Measurements from ENCODE around the gene CLEC16A. TPM values are rescaled to one million over a fixed set of nuclear protein-coding genes. Genes with fewer than 3 reads are reported as not detected.

CLEC16A gene
- total RNA-seq, 3 donors from 2014 or later: 20.0 to 35.3 (median 33.1) TPM

DNA sequence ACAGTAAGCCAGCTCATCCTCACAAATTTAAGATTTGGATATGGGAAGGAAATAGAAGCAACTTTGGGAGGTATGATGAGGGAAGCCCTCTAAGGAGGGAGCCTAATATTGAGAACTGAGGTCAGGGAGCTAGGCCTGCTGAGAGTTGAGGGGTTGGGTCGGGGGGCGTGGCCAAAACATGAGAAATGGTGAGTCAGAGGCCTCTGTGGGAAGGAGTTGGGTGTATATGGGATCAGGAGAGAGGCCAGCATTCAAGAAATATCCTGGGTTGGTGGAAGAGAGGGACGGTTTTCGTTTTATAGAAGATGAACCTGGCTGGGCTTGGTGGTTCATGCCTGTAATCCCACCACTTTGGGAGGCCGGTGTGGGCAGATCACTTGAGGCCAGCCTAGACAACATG is 48.4 kb downstream of the CLEC16A start:
- no peaks in the 10 kb centered on the region for H3K36me3 ChIP-seq
- intact Hi-C loops (cut with DNase I; ENCODE audit: low total_unique reads): no loop called here
- no peaks in the 10 kb centered on the region for H3K4me1 ChIP-seq
- H3K4me3 ChIP-seq: no peak overlapping the region
- no peak for DNase-seq (ENCODE audit: low spot score in 2 of 2)
- H3K27ac ChIP-seq: no peak overlapping the region
- no peaks in the 10 kb centered on the region for H3K9me3 ChIP-seq
- TF ChIP-seq POLR2AphosphoS5 (IDR thresholded peaks at IDR 0.05) (no peak), POLR2A (IDR thresholded peaks at IDR 0.05) (no peak)
- TF ChIP-seq, protein P1, sequence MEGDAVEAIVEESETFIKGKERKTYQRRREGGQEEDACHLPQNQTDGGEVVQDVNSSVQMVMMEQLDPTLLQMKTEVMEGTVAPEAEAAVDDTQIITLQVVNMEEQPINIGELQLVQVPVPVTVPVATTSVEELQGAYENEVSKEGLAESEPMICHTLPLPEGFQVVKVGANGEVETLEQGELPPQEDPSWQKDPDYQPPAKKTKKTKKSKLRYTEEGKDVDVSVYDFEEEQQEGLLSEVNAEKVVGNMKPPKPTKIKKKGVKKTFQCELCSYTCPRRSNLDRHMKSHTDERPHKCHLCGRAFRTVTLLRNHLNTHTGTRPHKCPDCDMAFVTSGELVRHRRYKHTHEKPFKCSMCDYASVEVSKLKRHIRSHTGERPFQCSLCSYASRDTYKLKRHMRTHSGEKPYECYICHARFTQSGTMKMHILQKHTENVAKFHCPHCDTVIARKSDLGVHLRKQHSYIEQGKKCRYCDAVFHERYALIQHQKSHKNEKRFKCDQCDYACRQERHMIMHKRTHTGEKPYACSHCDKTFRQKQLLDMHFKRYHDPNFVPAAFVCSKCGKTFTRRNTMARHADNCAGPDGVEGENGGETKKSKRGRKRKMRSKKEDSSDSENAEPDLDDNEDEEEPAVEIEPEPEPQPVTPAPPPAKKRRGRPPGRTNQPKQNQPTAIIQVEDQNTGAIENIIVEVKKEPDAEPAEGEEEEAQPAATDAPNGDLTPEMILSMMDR (IDR thresholded peaks at IDR 0.05): no peak
- no peaks in the 10 kb centered on the region for H3K27me3 ChIP-seq

DNA sequence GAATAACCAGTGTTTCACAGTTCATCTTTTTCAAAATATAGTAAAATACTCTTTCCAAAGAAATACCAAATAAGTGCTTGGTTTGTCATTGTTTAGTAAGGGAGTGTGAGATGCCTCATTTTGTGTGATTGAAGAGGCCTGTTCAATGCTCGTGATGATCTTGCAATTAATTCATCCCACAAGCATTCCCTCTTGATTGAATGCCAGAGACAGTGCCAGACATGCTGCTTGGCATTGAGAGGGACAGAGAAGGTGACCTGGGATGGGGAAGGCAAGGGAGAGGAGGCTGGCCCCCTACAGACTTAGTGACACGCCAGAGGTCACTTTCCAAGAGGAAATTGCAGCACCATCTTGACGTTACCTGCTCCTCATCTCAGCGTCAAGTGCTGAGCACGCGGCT is 49.3 kb downstream of the CLEC16A start:
- H3K27ac ChIP-seq: no peak overlapping the region
- intact Hi-C loops (cut with DNase I; ENCODE audit: low total_unique reads): no loop called here
- DNase-seq (ENCODE audit: low spot score in 2 of 2): no peak
- no peaks in the 10 kb centered on the region for H3K36me3 ChIP-seq
- no peaks in the 10 kb centered on the region for H3K27me3 ChIP-seq
- TF ChIP-seq POLR2A (IDR thresholded peaks at IDR 0.05): no peak
- TF ChIP-seq, protein P1 (IDR thresholded peaks at IDR 0.05): no peak
- no peak for TF ChIP-seq POLR2AphosphoS5 (IDR thresholded peaks at IDR 0.05)
- no peaks in the 10 kb centered on the region for H3K4me1 ChIP-seq
- no peaks in the 10 kb centered on the region for H3K9me3 ChIP-seq
- no peak overlapping the region for H3K4me3 ChIP-seq

DNA sequence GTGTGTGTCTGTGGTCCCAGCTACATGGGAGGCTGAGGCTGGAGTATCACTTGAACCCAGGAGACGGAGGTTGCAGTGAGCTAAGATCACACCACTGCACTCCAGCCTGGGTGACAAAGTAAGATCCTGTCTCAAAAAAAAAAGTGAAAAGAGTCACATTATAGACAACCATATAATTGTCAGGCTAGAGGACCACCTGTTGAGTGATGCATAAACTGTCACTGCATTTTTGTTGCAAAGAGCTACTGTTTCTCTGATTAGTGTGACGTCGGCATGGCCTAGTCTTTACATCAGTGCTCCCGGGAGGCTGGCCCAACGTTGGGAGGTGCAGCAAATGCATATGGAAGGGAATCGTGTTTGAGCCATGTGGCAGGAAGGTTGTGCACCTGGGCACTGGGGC is 50.2 kb downstream of the CLEC16A start:
- H3K9me3 ChIP-seq: no peaks in the 10 kb centered on the region

DNA sequence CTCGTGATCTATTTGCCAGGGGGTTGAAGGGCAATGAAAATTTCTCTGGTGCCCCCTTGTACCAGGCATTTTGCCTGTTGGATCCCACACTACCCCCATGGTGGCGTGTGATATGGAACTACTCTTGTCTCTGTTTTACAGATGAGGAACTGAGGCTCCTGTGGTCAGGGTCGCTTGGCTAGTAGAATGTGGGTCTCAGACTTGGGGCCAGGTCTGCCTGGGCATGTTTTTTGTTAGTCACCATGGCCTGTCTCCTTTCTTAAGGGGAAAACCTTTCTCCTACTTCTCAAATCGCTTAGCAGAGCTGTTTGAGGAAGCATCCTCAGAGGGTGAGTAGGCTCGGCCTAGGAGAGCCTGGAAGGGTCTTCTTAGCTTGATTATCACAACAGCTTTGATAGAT is 51.2 kb downstream of the CLEC16A start:
- TF ChIP-seq POLR2A (IDR thresholded peaks at IDR 0.05): no peak
- TF ChIP-seq, protein P1 (IDR thresholded peaks at IDR 0.05): no peak

More for the DNA sequence above, 50.2 kb downstream of the CLEC16A start:
- DNase-seq (ENCODE audit: low spot score in 2 of 2): no peak
- Histone ChIP-seq H3K4me3 (no peak overlapping the region), H3K27me3 (no peaks in the 10 kb centered on the region), H3K27ac (no peak overlapping the region), H3K4me1 (no peaks in the 10 kb centered on the region), H3K36me3 (no peaks in the 10 kb centered on the region)
- TF ChIP-seq, protein P1 (IDR thresholded peaks at IDR 0.05): no peak
- TF ChIP-seq POLR2AphosphoS5 (IDR thresholded peaks at IDR 0.05) (no peak), POLR2A (IDR thresholded peaks at IDR 0.05) (no peak)
- intact Hi-C loops (cut with DNase I; ENCODE audit: low total_unique reads): no loop called here

DNA sequence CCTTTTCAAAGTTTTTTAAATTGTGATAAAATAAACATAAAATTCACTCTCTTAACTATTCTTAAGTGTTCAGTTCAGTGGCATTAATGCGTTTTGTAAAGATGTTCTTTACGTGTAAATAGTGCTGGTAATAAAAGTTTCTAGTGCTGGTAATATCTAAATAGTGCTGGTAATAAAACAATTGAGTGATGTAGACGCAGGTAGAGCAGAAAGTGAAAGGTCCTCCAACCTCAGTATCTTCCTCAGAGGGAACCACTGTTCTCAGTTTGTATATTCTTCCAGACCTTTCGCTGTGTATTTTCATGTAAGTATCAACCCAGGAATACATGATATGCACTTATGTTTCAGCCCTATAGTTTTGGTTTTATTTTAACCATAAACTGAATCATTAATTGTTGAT is 53.1 kb downstream of the CLEC16A start:
- intact Hi-C loops (cut with DNase I; ENCODE audit: low total_unique reads): no loop called here
- Histone ChIP-seq H3K9me3 (no peaks in the 10 kb centered on the region), H3K36me3 (no peaks in the 10 kb centered on the region), H3K4me3 (no peak overlapping the region), H3K4me1 (no peaks in the 10 kb centered on the region), H3K27ac (no peak overlapping the region), H3K27me3 (no peaks in the 10 kb centered on the region)
- no peak for DNase-seq (ENCODE audit: low spot score in 2 of 2)
- TF ChIP-seq, protein P1 (IDR thresholded peaks at IDR 0.05): no peak
- TF ChIP-seq POLR2A (IDR thresholded peaks at IDR 0.05): no peak

More for the DNA sequence above, 51.2 kb downstream of the CLEC16A start:
- DNase-seq (ENCODE audit: low spot score in 2 of 2): no peak
- no peaks in the 10 kb centered on the region for H3K4me1 ChIP-seq
- no peak overlapping the region for H3K27ac ChIP-seq
- H3K4me3 ChIP-seq: no peak overlapping the region
- H3K27me3 ChIP-seq: no peaks in the 10 kb centered on the region
- H3K9me3 ChIP-seq: no peaks in the 10 kb centered on the region
- intact Hi-C loops (cut with DNase I; ENCODE audit: low total_unique reads): no loop called here
- no peaks in the 10 kb centered on the region for H3K36me3 ChIP-seq

All from breast epithelium (tissue), 4 donors.